Fibroblast of skin of scalp (primary cell): ENCODE data around the gene FGGY.

Experiments used
- DNase-seq: peaks from one replicate; pipeline ENCODE4 v3.0.0-alpha.2; 2013

Gene FGGY

GRCh38 chr1:59390307-59390706, 93.4 kb downstream of the FGGY start:
- DNase-seq = no peak

GRCh38 chr1:59391212-59392179, 94.6 kb downstream of the FGGY start:
- no peak for DNase-seq

GRCh38 chr1:59393211-59394180, 96.6 kb downstream of the FGGY start:
- DNase-seq = peak; percentile 87

- no peak for DNase-seq
Measured at GRCh38 chr1:59394706-59395425, 98.0 kb downstream of the FGGY start.

- DNase-seq = no peak
Measured at GRCh38 chr1:59396387-59396786, 99.5 kb downstream of the FGGY start.

- DNase-seq = no peak
Measured at GRCh38 chr1:59397139-59397858, 100.4 kb downstream of the FGGY start.

GRCh38 chr1:59399642-59400041, 102.7 kb downstream of the FGGY start:
- no peak for DNase-seq

GRCh38 chr1:59401581-59401980, 104.7 kb downstream of the FGGY start:
- DNase-seq = no peak

GRCh38 chr1:59404796-59405195, 107.9 kb downstream of the FGGY start:
- no peak for DNase-seq

GRCh38 chr1:59406437-59407164, 109.7 kb downstream of the FGGY start:
- no peak for DNase-seq

- DNase-seq = no peak
Measured at GRCh38 chr1:59408608-59409240, 111.8 kb downstream of the FGGY start.

GRCh38 chr1:59409549-59409948, 112.7 kb downstream of the FGGY start:
- no peak for DNase-seq

- no peak for DNase-seq
Measured at GRCh38 chr1:59409986-59410385, 113.1 kb downstream of the FGGY start.

GRCh38 chr1:59410457-59410856, 113.6 kb downstream of the FGGY start:
- no peak for DNase-seq

- no peak for DNase-seq
Measured at GRCh38 chr1:59411147-59411546, 114.3 kb downstream of the FGGY start.

GRCh38 chr1:59412718-59413326, 115.9 kb downstream of the FGGY start:
- DNase-seq = no peak

GRCh38 chr1:59413327-59413720, 116.4 kb downstream of the FGGY start:
- no peak for DNase-seq

- DNase-seq = peak; percentile 53
Measured at GRCh38 chr1:59414406-59415133, 117.7 kb downstream of the FGGY start.

GRCh38 chr1:59415286-59415850, 118.5 kb downstream of the FGGY start:
- no peak for DNase-seq
